ENCODE data around the gene PTEN.
"Not testable (repeated sequence)": the region's sequence is repeated elsewhere in the genome, so short reads cannot be mapped to it uniquely, and the experiment has no call there.

The PTEN gene

GRCh38 chr10:87886635-87887034 is 23.2 kb downstream of the PTEN start:
- H3K4me3 ChIP-seq (ENCODE audit: control insufficient read depth, low read depth, low read length), result no peak overlapping the region
- TF ChIP-seq CTCF (IDR thresholded peaks at IDR 0.05; ENCODE audit: control insufficient read depth, insufficient read depth, low read depth, low read length, missing control alignments), result no peak
- DNase-seq (ENCODE audit: low read depth), result no peak

- no peak for DNase-seq (ENCODE audit: low read depth)
- no peak for TF ChIP-seq CTCF (IDR thresholded peaks at IDR 0.05; ENCODE audit: control insufficient read depth, insufficient read depth, low read depth, low read length, missing control alignments)
- no peak overlapping the region for H3K4me3 ChIP-seq (ENCODE audit: control insufficient read depth, low read depth, low read length)
Measured at GRCh38 chr10:87887146-87887545, 23.7 kb downstream of the PTEN start.

GRCh38 chr10:87887548-87888289 is 24.3 kb downstream of the PTEN start:
- DNase-seq (ENCODE audit: low read depth), result no peak
- TF ChIP-seq CTCF (IDR thresholded peaks at IDR 0.05; ENCODE audit: control insufficient read depth, insufficient read depth, low read depth, low read length, missing control alignments), result no peak
- H3K4me3 ChIP-seq (ENCODE audit: control insufficient read depth, low read depth, low read length), result no peak overlapping the region

GRCh38 chr10:87895430-87895829 is 32.0 kb downstream of the PTEN start:
- DNase-seq (ENCODE audit: low read depth), result no peak
- no peak overlapping the region for H3K4me3 ChIP-seq (ENCODE audit: control insufficient read depth, low read depth, low read length)
- no peak for TF ChIP-seq CTCF (IDR thresholded peaks at IDR 0.05; ENCODE audit: control insufficient read depth, insufficient read depth, low read depth, low read length, missing control alignments)

- no peak for DNase-seq (ENCODE audit: low read depth)
- TF ChIP-seq CTCF (IDR thresholded peaks at IDR 0.05; ENCODE audit: control insufficient read depth, insufficient read depth, low read depth, low read length, missing control alignments), result no peak
- no peak overlapping the region for H3K4me3 ChIP-seq (ENCODE audit: control insufficient read depth, low read depth, low read length)
Measured at GRCh38 chr10:87896216-87896615, 32.8 kb downstream of the PTEN start.

GRCh38 chr10:87897957-87898356 is 34.5 kb downstream of the PTEN start:
- not testable (repeated sequence) for DNase-seq (ENCODE audit: low read depth); H3K4me3 ChIP-seq (ENCODE audit: control insufficient read depth, low read depth, low read length)

GRCh38 chr10:87903396-87903795 is 40.0 kb downstream of the PTEN start:
- not testable (repeated sequence) for DNase-seq (ENCODE audit: low read depth)

More at GRCh38 chr10:87903396-87903795, 40.0 kb downstream of the PTEN start:
- not testable (repeated sequence) for H3K4me3 ChIP-seq (ENCODE audit: control insufficient read depth, low read depth, low read length)
